Stimulated activated effector memory CD8-positive, alpha-beta T cell treated with anti-CD3 and anti-CD28 coated beads, Interleukin-12 subunit alpha, Interleukin-12 subunit beta, amount 100 ng/mL, for 72 hours (primary cell): ENCODE data around the gene SLC7A14.
A peak's percentile ranks its signal among the peaks of the same experiment; 100 is the strongest.

Experiments used
- ATAC-seq: fragments of 150-1000 bp; cut with Tn5 transposase; 2 replicates; pipeline ENCODE4 v1.10.0; 2021
- DNase-seq, 2 donors: peaks; one replicate each; pipeline ENCODE4 v3.0.0; 2021 to 2022; ENCODE audit warnings: low spot score in 2 of 2
- H3K27ac Mint-ChIP-seq: one replicate; pipeline ENCODE4 v1.8.0; 2022; ENCODE audit warnings: mild to moderate bottlenecking, mixed read lengths
- H3K36me3 Mint-ChIP-seq: one replicate; pipeline ENCODE4 v1.8.0; 2022; ENCODE audit warnings: mild to moderate bottlenecking, mixed read lengths
- H3K4me1 Mint-ChIP-seq: one replicate; pipeline ENCODE4 v1.8.0; 2022; ENCODE audit warnings: mixed read lengths
- H3K4me3 Mint-ChIP-seq: one replicate; pipeline ENCODE4 v1.8.0; 2022; ENCODE audit warnings: mild to moderate bottlenecking, mixed read lengths
- H3K9me3 Mint-ChIP-seq: one replicate; pipeline ENCODE4 v1.8.0; 2022; ENCODE audit warnings: mixed read lengths

The SLC7A14 gene

GRCh38 chr3:170483485-170484262 lies 102.2 kb downstream of the SLC7A14 start:
- H3K36me3 Mint-ChIP-seq: no peaks in the 10 kb centered on the region
- H3K4me1 Mint-ChIP-seq: no peaks in the 10 kb centered on the region
- no peak for DNase-seq
- no peak for ATAC-seq
- H3K27ac Mint-ChIP-seq: no peak overlapping the region
- H3K9me3 Mint-ChIP-seq: no peaks in the 10 kb centered on the region
- no peak overlapping the region for H3K4me3 Mint-ChIP-seq

DNA sequence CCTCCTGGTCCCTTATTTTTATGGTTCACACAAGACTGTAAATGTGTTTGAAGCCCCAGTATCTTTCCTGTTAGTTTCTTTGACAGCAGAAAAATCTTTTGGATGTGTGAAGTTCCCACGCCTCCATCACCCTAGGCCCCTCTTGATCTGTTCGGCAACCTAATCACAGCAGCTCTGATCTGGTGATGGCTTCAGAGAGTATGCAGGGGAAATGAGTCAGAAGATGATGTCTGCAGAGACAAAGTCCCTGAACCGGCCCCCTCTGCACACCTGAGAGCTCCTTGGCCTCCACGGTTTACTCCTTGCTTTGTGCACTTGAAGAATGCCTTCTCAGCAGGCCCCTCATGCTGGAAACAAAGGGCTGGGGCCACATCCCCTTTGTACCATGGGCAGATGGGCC lies 103.7 kb downstream of the SLC7A14 start:
- no peaks in the 10 kb centered on the region for H3K9me3 Mint-ChIP-seq
- H3K27ac Mint-ChIP-seq: no peak overlapping the region
- DNase-seq (no peak), ATAC-seq (no peak)
- H3K4me1 Mint-ChIP-seq: no peaks in the 10 kb centered on the region
- H3K4me3 Mint-ChIP-seq: no peak overlapping the region
- H3K36me3 Mint-ChIP-seq: no peaks in the 10 kb centered on the region

DNA sequence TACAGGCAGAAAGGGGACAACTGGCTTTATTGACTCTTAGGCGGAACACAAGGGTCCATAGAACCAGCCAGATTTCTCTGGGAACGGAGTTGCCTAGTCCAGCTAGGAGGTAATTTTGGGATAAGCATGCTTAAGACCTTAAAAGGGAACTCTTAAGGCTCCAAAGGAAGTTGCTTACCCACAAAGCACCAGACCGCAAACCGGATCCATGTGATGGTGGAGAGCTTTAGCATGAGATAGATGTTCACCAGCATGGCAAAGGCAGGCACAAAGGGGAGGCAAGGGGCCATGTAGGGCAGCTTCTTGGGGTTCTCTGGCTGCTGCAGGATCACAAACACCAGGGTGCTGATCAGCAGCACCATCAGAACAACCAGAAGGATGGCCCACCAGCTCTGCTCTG lies 105.8 kb downstream of the SLC7A14 start:
- Mint-ChIP-seq H3K36me3 (no peaks in the 10 kb centered on the region), H3K27ac (no peak overlapping the region), H3K9me3 (no peaks in the 10 kb centered on the region), H3K4me3 (no peak overlapping the region), H3K4me1 (no peaks in the 10 kb centered on the region)
- DNase-seq: no peak
- no peak for ATAC-seq

DNA sequence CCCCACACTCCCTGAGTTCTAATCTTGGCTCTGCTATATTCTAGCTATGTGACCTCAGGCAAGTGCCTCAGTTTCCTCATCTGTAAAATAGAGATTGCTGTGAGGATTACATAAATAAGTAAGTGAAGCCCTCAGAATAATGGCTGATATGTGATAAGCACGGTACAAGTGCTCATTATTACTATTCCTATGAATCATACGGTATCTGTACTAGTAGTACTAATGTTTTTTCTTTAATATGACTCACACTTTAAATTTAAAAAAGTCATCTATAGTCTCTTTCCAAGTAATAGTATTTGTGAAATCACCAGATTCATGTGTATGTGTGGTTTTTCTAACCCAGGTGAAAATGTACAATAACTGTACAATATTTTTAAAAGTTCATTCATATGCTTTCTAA lies 108.5 kb downstream of the SLC7A14 start:
- H3K4me1 Mint-ChIP-seq: no peaks in the 10 kb centered on the region
- no peaks in the 10 kb centered on the region for H3K9me3 Mint-ChIP-seq
- no peaks in the 10 kb centered on the region for H3K36me3 Mint-ChIP-seq
- no peak overlapping the region for H3K27ac Mint-ChIP-seq
- DNase-seq: no peak
- no peak overlapping the region for H3K4me3 Mint-ChIP-seq
- peak; percentile 79 for ATAC-seq

DNA sequence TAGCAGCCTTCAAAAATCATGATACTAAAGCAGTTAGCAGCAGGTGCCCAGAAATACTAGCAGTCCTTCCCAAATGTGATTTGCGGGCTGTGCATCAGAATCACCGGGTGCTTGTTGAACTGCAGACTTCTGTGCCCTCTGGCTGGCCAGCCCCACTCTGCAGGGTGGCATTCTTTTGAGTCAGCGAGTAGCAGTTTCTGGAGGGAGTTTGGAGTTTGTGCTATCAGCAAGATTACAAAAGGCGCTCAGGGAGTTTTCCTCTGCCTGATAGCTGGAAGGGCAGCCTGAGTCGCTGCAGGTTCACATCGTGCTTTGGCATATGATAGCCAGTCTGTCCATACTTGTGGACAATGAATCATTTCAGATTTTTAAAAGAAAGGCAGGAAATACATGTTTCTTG lies 109.6 kb downstream of the SLC7A14 start:
- Mint-ChIP-seq H3K4me1 (no peaks in the 10 kb centered on the region), H3K36me3 (no peaks in the 10 kb centered on the region), H3K9me3 (no peaks in the 10 kb centered on the region), H3K4me3 (no peak overlapping the region), H3K27ac (no peak overlapping the region)
- no peak for DNase-seq
- ATAC-seq: no peak

GRCh38 chr3:170475092-170475685 lies 110.7 kb downstream of the SLC7A14 start:
- H3K4me1 Mint-ChIP-seq: peaks cover 5% of the 10 kb centered on the region
- DNase-seq: no peak
- no peak overlapping the region for H3K4me3 Mint-ChIP-seq
- no peaks in the 10 kb centered on the region for H3K9me3 Mint-ChIP-seq
- ATAC-seq: no peak
- H3K36me3 Mint-ChIP-seq: no peaks in the 10 kb centered on the region
- H3K27ac Mint-ChIP-seq: no peak overlapping the region

DNA sequence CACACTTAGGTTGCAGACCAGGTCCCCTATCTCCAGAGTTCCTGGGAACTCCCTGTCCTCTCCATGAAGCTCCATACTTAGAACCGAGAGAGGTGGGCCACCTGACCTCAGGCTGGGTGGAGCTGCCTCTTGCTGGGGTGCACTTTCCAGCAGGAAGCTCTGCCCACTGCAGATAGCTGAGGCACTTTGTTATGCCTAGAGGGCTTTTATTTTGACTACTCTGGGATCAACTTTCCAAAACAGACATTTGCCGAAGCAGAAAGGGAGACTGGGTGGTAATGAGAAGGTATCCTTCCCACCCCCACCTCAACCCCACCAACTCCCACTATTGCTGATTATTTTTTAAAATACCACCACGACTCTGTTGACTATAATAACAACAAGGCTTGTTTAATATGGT lies 112.5 kb downstream of the SLC7A14 start:
- Mint-ChIP-seq H3K4me1 (peaks cover 6% of the 10 kb centered on the region), H3K36me3 (no peaks in the 10 kb centered on the region), H3K4me3 (no peak overlapping the region), H3K9me3 (no peaks in the 10 kb centered on the region), H3K27ac (no peak overlapping the region)
- ATAC-seq: no peak
- no peak for DNase-seq

DNA sequence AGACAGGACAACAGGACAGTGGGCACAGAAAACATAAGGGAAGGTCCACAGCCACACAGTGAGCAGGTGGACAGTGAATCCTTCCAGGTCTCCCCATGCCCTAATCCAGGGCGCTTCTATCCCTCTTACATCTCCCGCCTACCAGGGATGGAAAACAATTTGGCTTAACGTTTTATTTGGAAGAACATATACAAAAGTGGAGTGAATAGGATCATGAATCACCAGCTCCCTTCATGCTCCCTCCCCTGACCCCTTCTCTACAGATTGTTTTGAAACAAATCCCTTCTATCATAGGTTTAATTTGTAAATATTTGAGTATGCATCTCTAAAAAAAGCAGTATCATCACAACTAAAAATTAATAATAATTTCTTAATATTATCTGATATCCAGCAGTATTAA lies 114.7 kb downstream of the SLC7A14 start:
- Mint-ChIP-seq H3K27ac (no peak overlapping the region), H3K36me3 (no peaks in the 10 kb centered on the region), H3K9me3 (no peaks in the 10 kb centered on the region), H3K4me3 (no peak overlapping the region), H3K4me1 (peaks cover 6% of the 10 kb centered on the region)
- no peak for DNase-seq
- ATAC-seq: no peak

DNA sequence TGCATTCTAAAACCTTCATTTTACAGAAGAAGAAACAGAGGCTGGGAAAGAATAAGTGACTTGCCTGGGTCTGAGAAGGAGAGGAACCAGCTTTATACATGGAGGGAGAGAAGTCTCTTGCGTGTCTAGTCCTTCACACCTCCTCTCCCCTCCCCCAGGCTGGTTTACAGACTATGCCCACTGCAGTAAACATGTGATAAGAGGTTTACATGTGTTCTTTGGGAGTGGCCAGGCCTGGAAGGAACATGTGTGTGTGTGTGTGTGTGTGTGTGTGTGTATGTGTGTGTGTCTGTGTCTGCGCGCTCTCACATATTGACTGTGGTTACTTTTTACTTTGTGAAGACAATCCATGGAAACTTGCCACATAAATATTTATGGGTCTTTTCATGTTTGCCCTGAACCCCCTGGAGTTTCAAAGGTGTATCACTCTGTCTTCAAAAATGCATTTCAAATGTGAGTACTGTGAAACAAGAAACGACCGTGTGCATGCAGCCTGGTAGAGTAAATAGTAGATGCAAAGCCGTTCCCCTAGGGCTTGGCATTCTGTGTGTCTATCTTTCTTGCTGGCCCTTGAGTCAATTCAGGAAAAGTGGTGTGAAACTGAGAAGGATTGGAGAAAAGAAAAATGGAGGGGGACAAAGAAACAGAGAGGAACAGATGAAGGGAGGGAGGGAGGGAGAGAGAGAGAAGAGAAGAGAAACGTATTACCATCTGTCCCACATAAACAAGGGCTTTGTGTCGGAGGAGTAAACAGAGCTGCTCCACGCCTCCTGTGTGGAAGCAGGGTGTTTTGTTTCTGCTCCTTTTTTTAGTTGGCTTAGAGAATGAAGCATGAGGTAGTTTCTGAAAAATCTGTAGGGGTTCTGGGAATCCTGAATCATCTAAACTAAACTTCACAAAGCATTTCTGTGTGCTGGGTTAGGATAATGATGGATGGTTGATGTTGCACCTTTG lies 115.5 kb downstream of the SLC7A14 start:
- peaks cover 6% of the 10 kb centered on the region for H3K4me1 Mint-ChIP-seq
- no peaks in the 10 kb centered on the region for H3K36me3 Mint-ChIP-seq
- ATAC-seq: peak; percentile 38
- H3K4me3 Mint-ChIP-seq: no peak overlapping the region
- no peak for DNase-seq
- no peaks in the 10 kb centered on the region for H3K9me3 Mint-ChIP-seq
- H3K27ac Mint-ChIP-seq: no peak overlapping the region

DNA sequence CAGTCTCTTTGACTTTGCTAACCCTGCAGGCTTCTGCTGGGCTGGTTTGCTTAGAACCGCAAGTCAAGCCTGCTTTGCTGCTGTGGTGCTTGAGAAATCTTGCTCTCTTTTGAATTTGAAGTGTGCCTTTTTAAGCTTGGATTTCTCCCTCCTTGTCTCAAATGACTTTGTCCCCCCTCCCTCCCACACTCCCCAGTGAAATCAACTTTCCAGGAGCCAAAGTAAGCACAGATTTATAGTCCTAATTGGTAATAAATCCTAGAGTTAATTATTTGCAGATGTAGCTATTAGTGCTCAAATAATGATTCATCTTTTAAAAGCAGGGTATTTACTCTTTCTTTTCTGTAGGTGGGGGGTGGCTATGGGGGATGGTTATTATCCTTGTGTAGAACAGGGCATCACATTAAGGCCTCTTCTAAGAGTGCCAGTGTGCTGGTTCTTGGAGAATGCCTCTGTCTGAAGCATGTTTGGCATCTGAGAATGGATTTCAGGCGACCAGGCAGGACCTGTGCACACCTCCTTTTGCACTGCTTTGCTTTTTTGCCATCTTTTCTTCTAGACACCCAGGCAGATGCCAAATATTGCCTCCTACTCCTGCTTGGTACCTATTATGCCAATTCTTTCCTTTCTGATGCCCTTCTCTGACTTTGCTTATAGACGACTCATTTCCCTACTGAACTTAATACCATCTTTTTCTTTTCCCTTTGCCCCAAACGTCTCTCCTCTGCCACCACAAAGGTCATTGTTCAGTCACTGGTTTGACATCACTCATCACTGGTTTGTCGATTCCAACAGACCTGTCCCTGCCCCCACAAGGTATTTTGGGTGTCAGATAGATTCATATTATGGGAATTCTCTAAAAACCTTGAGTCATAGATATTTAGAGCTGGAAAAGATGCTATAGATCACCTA lies 116.5 kb downstream of the SLC7A14 start:
- H3K9me3 Mint-ChIP-seq: no peaks in the 10 kb centered on the region
- no peaks in the 10 kb centered on the region for H3K36me3 Mint-ChIP-seq
- ATAC-seq (peak; percentile 45), DNase-seq (no peak)
- H3K27ac Mint-ChIP-seq: no peak overlapping the region
- peaks cover 6% of the 10 kb centered on the region for H3K4me1 Mint-ChIP-seq
- H3K4me3 Mint-ChIP-seq: no peak overlapping the region

DNA sequence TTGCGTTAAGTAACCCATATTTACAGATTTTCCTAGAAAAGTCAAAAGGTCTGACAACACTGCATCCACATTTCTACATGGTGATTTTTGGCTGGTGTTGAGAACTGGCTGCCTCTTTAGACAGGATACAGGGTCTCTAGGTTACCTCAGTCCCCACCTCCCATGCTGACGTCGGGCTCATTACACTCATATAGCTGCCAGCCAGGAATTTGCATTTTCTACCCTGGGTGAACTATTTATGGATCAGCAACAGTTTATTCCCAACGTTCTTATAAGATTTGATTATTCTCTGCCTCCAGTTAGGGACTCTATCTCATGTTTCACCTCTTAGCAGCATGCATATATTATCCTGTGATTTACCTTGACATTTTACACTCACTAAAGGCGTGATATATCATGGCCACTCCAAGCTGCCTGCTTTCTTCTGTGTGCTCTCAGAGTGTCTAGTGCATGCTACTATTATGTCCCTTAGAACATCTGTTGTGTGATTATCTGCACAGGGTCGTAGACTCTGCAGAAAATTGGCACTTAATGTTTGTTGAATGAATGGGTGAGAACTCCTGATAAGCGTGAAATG lies 118.2 kb downstream of the SLC7A14 start:
- Mint-ChIP-seq H3K9me3 (no peaks in the 10 kb centered on the region), H3K27ac (no peak overlapping the region), H3K4me3 (no peak overlapping the region), H3K36me3 (no peaks in the 10 kb centered on the region), H3K4me1 (peaks cover 6% of the 10 kb centered on the region)
- DNase-seq (no peak), ATAC-seq (no peak)

DNA sequence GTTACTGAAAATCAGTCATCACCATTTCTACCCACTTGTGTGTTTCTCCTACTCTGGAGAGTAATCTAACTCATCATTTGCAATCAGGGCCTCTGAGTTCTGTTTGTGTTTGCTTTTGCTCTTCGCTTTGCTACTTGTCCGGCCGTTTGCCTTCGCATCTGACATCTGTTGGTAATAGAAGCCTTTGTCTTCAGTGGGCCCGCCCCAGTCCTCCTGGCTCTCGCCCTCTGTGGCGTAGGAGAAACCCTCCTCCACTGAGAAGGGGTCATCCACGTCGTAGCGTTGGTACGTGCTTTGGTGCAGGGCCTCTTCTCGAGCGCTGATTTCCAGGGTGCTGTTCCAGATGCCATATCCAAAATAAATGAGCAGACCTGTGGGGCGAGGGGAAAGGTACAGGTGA lies 118.9 kb downstream of the SLC7A14 start:
- ATAC-seq: no peak
- H3K27ac Mint-ChIP-seq: no peak overlapping the region

GRCh38 chr3:170465955-170466354 lies 119.9 kb downstream of the SLC7A14 start:
- H3K27ac Mint-ChIP-seq: no peak overlapping the region

More for the DNA sequence above, 118.9 kb downstream of the SLC7A14 start:
- DNase-seq: no peak
- no peak overlapping the region for H3K4me3 Mint-ChIP-seq
- no peaks in the 10 kb centered on the region for H3K36me3 Mint-ChIP-seq
- no peaks in the 10 kb centered on the region for H3K9me3 Mint-ChIP-seq
- H3K4me1 Mint-ChIP-seq: peaks cover 6% of the 10 kb centered on the region

GRCh38 chr3:170463011-170463410 lies 122.9 kb downstream of the SLC7A14 start:
- ATAC-seq: no peak
- no peaks in the 10 kb centered on the region for H3K36me3 Mint-ChIP-seq
- H3K9me3 Mint-ChIP-seq: no peaks in the 10 kb centered on the region
- H3K27ac Mint-ChIP-seq: no peak overlapping the region
- H3K4me1 Mint-ChIP-seq: no peaks in the 10 kb centered on the region
- DNase-seq: peak in 1 of 2 donors; percentile 12
- H3K4me3 Mint-ChIP-seq: no peak overlapping the region

More at GRCh38 chr3:170465955-170466354, 119.9 kb downstream of the SLC7A14 start:
- no peaks in the 10 kb centered on the region for H3K36me3 Mint-ChIP-seq
- no peak overlapping the region for H3K4me3 Mint-ChIP-seq
- H3K9me3 Mint-ChIP-seq: no peaks in the 10 kb centered on the region
- ATAC-seq: no peak
- H3K4me1 Mint-ChIP-seq: peaks cover 6% of the 10 kb centered on the region
- no peak for DNase-seq
